ENCODE results near the gene SVEP1.

The SVEP1 gene

DNA sequence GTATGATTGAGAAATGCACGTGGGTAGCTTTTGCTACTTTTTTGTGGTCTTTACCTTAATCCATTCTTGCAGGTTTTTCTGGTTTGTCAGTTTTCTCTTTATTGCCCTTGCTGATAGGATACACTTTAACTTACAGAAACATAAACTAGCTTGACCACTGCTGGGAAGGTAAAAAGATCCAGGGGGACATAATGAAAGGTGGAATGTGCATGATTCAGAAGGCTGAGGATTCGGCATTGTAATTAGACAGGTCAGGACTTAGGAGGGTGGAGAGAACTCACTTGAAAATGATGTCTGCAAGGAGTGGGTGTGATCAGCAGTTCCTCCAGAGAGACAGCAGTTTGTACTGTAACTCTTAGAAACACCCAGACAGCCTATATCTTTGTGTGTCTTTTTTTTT, 222.0 kb downstream of the SVEP1 start:
- DNase-seq = no peak

GRCh38 chr9:110356639-110357395, 222.7 kb downstream of the SVEP1 start:
- DNase-seq = no peak

- DNase-seq = no peak
These were observed 223.6 kb downstream of the SVEP1 start for GRCh38 chr9:110355911-110356310.

GRCh38 chr9:110351009-110351467, 228.5 kb downstream of the SVEP1 start:
- DNase-seq = peak; percentile 96

DNA sequence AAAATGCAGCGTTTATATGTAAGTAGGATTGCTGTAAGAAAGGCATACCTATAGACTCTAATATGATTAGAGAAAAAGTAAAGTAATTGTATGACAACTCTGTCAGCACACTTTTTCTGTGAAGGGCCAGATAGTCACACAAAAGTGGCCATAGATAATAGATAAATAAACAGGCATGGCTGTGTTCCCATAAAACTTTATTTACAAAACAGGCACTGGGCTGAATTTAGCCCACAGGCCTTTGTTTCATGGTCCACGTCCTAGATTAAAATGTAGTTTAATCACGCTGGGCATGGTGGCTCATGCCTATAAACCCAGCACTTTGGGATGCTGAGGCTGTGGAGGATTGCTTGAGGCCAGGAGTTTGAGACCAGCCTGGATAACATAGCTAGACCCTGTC, 233.2 kb downstream of the SVEP1 start:
- DNase-seq = no peak

- DNase-seq = peak; percentile 23
These were observed 234.7 kb downstream of the SVEP1 start for GRCh38 chr9:110344821-110345220.

GRCh38 chr9:110343551-110343950, 236.0 kb downstream of the SVEP1 start:
- no peak for DNase-seq

GRCh38 chr9:110340306-110340705, 239.2 kb downstream of the SVEP1 start:
- DNase-seq = peak; percentile 38

GRCh38 chr9:110338143-110338542, 241.4 kb downstream of the SVEP1 start:
- DNase-seq = no peak

GRCh38 chr9:110337727-110338126, 241.8 kb downstream of the SVEP1 start, which contains the start of gene TXNDC8:
Gene TXNDC8 (minus strand): TSS chr9:110337863.
- peak; percentile 72 for DNase-seq

- DNase-seq = no peak
These were observed 243.2 kb downstream of the SVEP1 start for GRCh38 chr9:110336363-110336762.

- DNase-seq = no peak
These were observed 244.7 kb downstream of the SVEP1 start for GRCh38 chr9:110334871-110335270.

- DNase-seq = no peak
These were observed 245.4 kb downstream of the SVEP1 start for GRCh38 chr9:110334183-110334582.

DNA sequence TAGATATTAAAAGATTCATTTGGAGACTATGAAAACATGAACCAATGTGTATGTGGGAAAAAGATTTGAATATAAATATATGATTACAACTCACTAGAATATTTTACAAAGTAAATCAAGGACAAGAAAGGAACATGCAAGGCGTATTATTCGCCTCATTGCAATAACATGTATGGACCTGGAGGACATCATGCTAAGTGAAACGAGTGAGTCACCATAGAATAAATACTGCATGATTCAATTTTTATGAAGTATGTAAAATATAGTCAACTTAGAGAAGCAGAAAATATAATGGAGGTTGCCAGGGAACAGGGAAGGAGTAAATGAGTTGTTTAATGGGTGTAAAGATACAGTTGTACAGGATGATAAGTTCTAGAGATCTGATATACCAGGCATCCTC, 246.8 kb downstream of the SVEP1 start:
- no peak for DNase-seq

GRCh38 chr9:110330484-110331105, 248.9 kb downstream of the SVEP1 start:
- DNase-seq = peak; percentile 60

DNA sequence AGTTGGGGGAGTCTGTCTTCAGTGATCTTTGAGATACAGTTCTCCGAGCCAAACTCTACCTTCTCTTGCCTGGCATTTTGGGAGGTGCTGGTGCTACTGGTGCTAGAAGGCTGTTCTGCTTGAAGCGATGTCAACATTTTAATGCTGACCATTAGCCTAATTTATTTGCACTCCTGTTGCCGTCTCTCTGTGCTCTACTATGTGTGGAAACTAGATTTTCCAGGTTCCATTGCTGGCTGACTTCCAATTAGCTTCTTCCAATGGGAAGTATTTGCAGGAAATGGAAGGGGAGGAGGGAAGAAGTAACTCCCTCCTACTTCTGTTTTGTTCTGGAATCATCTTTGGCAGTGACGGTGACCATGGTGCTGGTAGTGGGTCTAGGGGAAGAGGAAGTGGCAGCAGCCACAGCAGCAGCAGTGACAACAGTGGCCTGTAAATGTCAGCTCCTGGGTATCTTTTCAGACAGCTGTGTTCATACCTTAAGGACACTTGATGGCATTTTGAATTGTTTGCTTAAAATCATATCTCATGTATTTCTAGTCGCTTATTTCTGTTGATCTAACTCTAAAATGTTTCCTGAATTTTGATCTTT, 249.8 kb downstream of the SVEP1 start:
- no peak for DNase-seq

GRCh38 chr9:110328763-110329162, 250.8 kb downstream of the SVEP1 start:
- DNase-seq = no peak

DNA sequence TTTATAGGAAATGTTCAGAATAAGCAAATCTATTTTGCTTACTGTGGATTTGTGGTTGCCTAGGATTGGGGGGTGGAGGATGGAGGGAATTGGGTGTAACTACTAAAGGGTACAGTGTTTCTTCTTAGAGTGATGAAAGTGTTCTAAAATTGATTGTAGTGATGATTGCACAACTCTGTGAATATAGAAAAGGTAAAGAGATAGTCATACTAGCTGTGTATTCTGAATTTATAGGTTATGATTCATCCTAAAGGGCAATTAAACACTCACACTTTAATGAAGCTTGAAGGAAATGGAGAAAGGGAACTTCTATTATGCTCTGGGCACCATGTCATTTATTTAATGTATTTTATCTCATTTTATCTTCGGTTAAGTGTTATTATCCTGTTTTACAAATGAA, 251.8 kb downstream of the SVEP1 start:
- no peak for DNase-seq

DNA sequence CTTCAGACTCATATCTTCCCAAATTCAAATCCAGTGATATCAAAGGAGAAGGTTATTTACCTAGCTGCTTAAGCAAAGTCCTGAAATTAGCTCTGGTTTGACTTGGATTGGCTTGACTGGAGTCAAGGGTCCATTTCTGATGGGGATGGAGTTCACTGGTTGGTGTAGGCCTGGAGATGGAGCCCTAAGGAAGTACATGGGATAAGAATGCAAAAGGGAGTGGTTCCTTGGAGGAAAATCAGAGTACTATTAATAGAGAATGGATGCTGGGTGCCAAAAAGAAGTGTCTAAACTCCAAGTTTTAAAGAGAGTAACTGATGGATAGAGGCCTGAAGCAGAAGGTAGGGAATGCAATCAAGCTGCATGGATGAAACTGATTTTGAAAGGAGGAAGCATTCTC, 255.7 kb downstream of the SVEP1 start:
- DNase-seq = no peak

- DNase-seq = peak; percentile 30
These were observed 258.7 kb downstream of the SVEP1 start for GRCh38 chr9:110320651-110321445.

- no peak for DNase-seq
These were observed 259.6 kb downstream of the SVEP1 start for GRCh38 chr9:110319781-110320492.

DNA sequence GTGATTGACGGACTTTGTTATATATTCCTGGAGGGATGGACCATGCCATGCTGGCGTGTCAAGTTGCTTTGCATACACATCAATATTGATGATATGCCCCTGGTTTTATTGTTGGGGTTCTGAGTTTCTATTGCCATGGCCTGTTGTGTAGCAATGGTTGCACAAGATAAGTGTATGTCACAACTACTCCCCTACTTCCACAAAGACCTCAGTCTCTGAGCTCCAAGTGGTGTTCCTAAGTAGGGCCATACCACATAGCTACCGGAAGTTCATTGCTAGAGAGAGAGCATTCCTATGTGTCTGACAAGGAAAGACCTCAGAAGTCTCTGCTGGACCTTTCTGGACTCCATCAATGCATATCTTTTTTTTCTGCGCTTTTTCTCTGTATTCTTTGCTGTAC, 261.6 kb downstream of the SVEP1 start:
- no peak for DNase-seq
